HepG2 (cell line): ENCODE results near the gene MAN2B2. TPM values are rescaled to one million over a fixed set of nuclear protein-coding genes. Genes with fewer than 3 reads are reported as not detected.

Source experiments
- CSRNP2 ChIP-seq: sonication (generic); formaldehyde crosslinking; conservative IDR thresholded peaks from 2 replicates; pipeline ENCODE4 v1.8.0; 2022; ENCODE audit warnings: low read depth, missing genetic modification reagents
- KLF15 ChIP-seq: sonication (generic); formaldehyde crosslinking; IDR thresholded peaks from 2 replicates; pipeline ENCODE4 v1.8.1; 2023; ENCODE audit warnings: borderline replicate concordance, mild to moderate bottlenecking, inconsistent platforms, missing genetic modification reagents, mixed read lengths
- ZNF646 ChIP-seq: sonication (generic); formaldehyde crosslinking; IDR thresholded peaks from 2 replicates; pipeline ENCODE4 v1.9.0; 2021; ENCODE audit warnings: mild to moderate bottlenecking, missing genetic modification reagents
- polyA plus RNA-seq, 8 experiments: library from polyadenylated mRNA; depleted of rRNA in 3 of 8; stranded (reverse) in 7 of 8; unstranded in 1 of 8; fragments of >200 nt; fragmentation: Illumina TruSeq in 4 of 8; extraction: Trizol in 4 of 8; gene quantifications; 2 replicates each; pipeline versions ENCODE4 v1.2.1 to v1.2.3, GENCODE V29; 2011 to 2016; ENCODE audit warnings: low read depth in 4 of 8, missing spikeins in 1 of 8, mixed read lengths in 1 of 8; ENCODE audit not compliant: insufficient read depth in 1 of 8
- total RNA-seq, 5 experiments: library from RNA; depleted of rRNA; stranded (reverse); fragments of >200 nt; fragmentation: Illumina TruSeq; extraction: Trizol; gene quantifications; 2 replicates each; pipeline ENCODE4 v1.2.3, GENCODE V29; 2016; ENCODE audit warnings: low read depth in 1 of 5

MAN2B2 gene
- total and polyA plus RNA-seq, 2 of the 13 experiments (the other 11 are each of a cell fraction or from before 2014, with no cell fraction given), result 4.8 to 5.4 TPM

GRCh38 chr4:6606465-6607235, 31.7 kb downstream of the MAN2B2 start (continued):
- TF ChIP-seq ZNF646, result no peak
- TF ChIP-seq CSRNP2 (CRISPR knock-in tag), result no peak
- TF ChIP-seq KLF15, result no peak
